GM18507 (cell line): ENCODE results near the gene APEX1.
"Not testable (repeated sequence)": the region's sequence is repeated elsewhere in the genome, so short reads cannot be mapped to it uniquely, and the experiment has no call there.

Experiments used
- DNase-seq: peaks from one replicate; pipeline ENCODE4 v3.0.0; 2011; ENCODE audit warnings: low read depth; ENCODE audit not compliant: insufficient read length; ENCODE audit errors: extremely low spot score
- FAIRE-seq: peaks from 2 replicates; lab custom pipeline; 2011; peaks lifted over from hg19 to GRCh38; lab: Jason Lieb, UNC

APEX1 gene

DNA sequence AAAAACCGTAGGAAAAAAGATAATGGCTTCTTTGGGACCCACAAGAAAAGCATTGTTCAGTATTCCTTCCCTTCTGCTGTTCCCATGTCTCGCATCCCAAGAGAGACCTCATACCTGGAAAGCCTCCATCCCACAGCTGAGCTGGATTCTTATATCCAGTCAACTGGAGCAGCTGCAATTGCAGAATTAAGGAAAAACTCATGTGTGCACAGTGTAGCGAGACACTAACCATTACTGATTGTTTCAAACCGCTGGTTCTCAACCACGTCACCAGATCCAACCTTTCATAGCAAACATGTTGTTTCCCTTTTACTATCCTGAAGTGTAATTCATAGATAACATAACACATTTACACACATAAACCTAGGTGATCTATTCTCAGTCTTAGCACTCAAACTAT lies 44.9 kb downstream of the APEX1 start:
- DNase-seq = no peak

GRCh38 chr14:20501346-20501745 lies 46.3 kb downstream of the APEX1 start:
- FAIRE-seq = no peak
- DNase-seq = no peak

More for the DNA sequence above, 44.9 kb downstream of the APEX1 start:
- FAIRE-seq = no peak

GRCh38 chr14:20503898-20504297 lies 48.9 kb downstream of the APEX1 start:
- FAIRE-seq = no peak
- no peak for DNase-seq

- DNase-seq, FAIRE-seq: not testable (repeated sequence)
Observed at GRCh38 chr14:20506276-20506675, 51.2 kb downstream of the APEX1 start.

GRCh38 chr14:20506752-20507151 lies 51.7 kb downstream of the APEX1 start:
- not testable (repeated sequence) for DNase-seq, FAIRE-seq
